GM21381 (cell line): ENCODE data around the gene IL3.

Experiments used
- ATAC-seq: cut with Tn5 transposase; IDR thresholded peaks from one replicate; pipeline ENCODE4 v1.9.1; 2021; ENCODE audit warnings: mild to moderate bottlenecking, moderate library complexity; ENCODE audit not compliant: unreplicated experiment

IL3 gene

DNA sequence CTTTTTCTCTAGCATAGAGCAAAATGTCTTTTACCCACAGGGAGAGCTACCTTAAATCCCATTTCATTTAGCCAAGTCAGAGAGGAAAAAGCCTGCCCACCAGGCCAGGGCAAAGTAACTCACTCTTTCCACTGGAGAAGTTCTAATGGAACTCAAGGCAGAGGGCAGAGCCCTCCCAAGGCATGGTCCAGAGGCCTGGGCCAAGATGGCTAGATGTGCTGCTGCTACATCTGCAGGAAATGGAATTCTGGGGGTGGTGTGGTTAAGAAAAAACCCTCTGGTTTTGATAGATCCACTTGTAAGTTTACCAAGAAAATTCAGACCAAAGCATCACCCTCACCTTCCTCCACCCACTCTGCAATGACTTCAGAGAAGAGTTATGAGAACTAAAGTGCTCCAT lies 50.5 kb downstream of the IL3 start:
- no peak for ATAC-seq

DNA sequence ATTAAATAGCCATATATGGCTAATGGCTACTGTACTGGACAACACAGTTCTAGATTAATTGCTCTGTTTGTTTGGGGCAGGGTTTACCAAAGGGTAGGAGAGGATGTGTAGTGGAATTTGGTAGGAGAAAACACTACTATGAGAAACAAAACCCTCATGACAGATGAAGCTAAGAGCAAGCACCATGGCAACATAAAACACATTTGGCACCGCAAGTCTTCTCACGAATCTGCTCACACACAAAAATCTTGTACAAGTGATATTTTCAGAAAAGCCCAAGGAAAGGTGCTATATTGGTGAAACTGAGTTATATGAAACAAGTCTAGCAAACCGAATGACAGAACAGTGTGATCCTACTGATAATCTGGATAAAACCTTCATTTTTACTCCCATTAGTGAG lies 51.7 kb downstream of the IL3 start:
- no peak for ATAC-seq
